ENCODE data around the gene TMEM59L.
"Not testable (repeated sequence)": the region's sequence is repeated elsewhere in the genome, so short reads cannot be mapped to it uniquely, and the experiment has no call there.

TMEM59L gene

DNA sequence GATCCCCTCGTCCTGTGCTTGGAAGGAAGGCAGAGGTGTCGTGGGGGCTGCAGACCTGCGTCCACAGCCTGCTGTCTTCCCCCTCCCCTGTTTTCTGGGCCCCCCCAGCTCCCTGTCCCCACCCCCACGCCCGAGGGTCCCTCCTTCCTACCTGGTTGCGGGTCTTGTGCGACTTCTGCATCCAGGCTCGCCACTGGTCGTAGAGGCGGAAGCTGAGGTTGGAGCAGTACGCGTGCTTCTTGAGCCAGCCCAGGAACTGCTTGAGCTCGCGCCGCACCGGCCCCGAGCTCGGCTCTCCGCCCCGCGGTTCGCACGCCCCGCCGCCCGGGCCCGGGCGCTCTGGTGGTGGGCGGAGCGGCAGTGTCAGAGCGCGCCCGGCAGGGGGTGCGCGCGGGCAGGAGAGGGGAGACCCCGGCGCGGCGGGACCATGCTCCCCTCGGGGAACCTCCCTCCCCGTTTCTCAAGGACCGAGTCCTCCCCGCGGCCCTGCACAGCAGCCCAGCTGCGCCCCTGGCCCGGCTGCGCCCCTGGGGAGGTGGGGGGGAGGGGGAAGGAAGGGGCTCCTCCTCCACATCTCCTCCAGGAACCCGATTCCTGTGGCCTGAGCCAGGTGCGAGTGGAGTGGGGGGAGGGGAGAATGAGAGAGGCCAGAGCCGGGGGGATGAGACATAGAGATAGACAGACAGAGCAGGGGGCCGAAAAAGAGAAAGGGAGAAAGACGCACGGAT, 18.4 kb upstream of the TMEM59L start:
- peak; percentile 84 to 87 for DNase-seq

DNA sequence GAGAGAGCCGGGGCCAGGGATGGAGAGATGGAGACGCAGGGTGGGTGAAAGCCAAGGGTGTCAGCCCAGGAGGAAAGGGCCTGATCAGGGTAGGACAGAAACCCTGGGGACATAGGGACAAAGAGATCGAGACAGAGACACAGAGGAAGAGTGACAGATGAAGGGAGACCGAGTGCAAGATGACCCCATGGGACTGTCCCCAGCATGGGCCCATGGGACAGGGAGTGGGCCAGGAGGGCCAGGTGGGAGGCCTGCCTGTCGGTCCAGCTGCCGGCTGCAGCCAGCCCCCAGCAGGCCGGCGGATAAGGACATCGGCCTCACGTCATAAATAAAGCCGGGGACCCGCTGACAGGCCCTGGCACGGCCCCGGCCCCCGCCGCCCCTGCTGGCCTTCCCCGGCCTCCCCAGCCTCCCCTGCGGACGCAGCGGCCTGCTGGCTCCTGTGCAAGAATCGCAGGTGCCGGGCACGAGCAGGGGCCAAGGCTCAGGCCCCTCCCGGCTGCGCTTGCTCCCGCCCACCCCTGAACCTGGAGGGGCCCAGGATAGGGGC, 17.8 kb upstream of the TMEM59L start:
- DNase-seq = no peak

DNA sequence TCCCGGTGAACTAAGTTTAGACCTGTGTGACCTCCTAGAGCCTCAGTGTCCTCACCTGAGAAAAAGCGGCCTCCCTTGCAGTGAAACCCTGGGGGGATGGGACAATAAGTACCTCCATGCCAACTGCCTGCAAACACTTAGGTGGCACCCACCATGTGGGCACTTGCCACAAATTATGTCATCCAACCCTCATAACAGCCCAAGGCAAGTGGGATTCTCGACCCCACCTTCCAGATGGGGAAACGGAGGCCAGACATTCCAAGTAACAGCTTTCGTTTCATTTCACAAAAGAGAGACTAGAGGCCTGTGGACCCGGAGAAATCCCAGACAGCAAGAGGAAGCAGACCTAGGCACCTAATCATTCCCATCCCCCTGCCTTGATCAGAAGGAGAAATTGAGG, 17.2 kb upstream of the TMEM59L start:
- no peak for DNase-seq

DNA sequence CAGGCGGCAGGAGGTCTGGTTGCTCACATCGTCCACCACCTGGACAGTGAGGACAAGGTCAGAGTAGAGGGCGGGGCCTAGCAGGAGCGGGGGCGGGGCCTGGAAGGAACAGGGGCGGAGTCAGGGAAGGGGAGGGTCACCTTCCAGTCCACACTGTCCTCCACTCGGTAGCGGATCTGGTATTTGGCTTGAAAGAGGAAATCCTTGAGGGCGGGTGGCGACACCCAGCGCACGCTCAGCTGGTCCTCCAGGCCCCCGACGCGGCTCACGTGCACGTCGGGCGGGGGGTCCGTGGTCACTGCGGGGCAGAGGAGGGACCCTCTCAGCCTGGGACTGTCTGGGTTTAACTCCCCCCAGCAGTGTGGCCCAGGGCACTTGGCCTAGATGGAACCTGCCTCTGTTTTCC, 15.9 kb upstream of the TMEM59L start:
- no peak for DNase-seq

DNA sequence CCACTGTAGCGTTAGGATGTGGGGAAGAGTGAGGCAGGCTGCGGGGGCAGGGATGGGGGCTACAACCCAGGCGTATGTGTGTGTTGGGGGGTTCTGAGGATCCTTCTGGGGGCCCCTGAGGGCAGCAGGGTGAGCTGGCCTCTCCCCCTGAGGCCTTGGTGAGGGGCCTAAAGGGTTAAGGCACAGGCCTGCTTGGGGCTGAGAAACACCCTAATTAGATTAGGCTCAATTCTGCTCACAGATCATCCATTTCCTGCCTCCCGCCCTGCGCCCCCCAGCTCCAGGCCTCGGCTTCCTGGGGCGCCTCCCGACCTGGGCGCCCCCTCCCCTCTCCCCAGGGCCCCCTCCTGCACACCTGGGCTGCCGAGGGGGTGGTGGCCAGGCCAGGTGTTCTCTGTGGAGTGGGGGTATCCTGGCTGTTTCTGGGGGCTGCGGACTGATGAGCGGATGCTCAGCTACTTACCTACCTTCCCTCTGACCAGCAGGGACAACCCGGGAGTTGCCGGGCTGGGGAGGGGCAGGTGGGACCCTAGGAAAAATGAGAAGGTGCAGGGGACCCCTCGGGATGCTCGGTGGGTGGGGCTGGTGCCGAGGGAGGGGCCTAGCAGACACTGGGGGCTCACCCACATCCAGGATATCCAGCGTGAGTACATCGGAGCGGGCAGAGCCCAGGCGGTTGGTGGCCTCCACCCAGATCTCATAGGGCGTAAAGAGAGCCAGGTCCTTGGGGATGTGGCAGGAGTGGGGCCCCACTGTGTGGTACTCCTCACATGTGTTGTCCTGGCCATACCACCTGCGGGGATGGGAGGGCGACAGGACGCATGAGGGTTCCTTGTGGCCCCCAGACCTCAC, 14.6 kb upstream of the TMEM59L start:
- no peak for DNase-seq

DNA sequence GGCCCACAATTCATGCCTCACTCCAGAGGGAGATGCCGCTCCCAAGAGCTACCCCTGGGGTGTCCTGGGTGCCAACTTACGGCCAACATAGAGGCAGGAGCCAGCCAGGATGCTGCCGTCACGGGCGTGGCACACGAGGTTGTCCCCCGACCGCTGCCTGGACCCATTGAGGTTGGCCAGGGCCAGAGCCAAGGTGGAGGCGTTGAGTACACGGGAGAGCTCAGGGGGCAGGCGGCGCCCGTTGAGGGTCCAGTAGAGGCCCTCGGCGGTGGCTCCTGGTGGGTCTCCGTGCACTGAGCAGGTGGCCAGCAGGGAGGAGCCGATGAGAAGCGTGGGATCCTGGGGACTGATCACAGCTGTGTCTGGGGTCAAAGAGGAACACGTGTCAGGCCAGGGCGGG, 13.2 kb upstream of the TMEM59L start:
- no peak for DNase-seq

DNA sequence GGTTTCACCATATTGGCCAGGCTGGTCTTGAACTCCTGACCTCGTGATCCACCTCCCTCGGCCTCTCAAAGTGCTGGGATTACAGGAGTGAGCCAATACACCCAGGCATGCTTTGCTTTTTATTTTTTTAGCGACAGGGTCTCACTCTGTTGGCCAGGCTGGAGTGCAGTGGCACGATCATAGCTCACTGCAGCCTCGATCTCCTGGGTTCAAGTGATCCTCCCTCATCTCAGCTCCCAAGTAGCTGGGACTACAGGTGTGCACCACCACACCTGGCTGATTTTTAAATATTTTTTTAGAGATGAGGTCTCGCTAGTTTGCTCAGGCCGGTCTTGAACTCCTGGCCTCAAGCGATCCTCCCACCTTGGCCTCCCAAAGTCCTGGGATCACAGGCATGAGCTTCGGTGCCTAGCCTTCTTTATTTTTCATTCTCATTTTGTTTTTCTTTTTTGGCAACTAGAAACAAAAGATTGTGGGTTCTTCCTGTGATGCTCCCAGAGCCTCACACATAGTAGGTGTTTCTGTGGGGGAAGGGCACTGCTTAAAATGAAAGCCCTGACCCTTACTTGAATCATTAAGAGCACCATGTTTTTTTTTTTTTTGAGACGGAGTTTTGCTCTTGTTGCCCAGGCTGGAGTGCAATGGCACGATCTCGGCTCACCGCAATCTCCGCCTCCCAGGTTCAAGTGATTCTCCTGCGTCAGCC, 11.8 kb upstream of the TMEM59L start:
- not testable (repeated sequence) for DNase-seq

DNA sequence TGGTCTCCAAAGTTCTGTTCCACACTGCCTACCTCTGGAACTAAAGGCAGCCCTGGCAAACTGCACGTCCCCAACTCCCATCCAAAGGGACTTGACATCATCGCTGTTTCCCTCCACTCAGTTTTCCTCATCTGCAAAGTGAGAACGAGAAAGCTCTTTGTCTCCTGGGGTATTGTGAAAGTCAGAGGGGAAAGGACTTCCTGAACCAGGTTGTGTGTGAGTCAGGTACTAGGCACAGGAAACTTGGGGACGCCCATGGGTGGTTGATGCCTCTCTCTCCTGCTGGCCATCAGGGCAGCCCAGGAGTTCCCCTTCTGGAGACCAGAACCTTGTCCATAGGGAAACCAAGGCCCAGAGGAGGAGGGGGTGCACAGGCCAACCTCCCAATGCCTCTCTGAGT, 10.8 kb upstream of the TMEM59L start:
- no peak for DNase-seq

DNA sequence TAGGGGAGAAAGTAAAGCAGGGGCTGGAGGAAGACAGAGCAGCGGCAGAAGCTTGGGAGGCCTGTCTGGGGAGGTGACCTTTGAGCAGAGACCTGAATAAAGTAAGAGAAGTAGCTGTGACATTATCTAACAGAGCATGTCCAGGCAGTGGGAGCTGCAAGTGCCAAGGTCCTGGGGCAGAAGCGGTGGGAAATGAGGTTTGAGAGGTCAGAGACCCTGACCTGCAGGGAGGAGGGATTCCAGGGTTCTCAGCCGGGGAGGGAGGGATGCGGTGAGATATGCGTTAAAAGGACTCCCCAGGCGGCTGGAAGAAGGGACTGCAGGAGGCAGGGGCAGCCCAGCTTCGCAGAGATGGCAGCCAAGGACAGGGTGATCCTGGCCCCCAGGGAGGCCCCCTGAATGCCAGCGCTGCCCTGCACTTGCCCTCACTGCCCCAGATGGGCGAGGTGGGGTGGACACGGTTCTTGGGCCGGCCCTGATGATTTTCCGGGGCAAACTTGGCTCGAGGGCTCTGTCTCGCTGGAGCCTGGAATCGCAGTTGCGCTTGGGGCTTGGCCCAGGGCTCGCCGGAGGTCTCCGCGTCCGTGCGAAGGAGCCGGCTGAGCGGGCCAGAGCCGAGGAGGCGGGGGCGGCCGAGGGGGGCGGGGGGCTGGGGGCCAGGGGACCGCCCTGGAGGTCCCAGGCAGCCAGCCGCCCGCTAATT, 9.3 kb upstream of the TMEM59L start:
- no peak for DNase-seq

DNA sequence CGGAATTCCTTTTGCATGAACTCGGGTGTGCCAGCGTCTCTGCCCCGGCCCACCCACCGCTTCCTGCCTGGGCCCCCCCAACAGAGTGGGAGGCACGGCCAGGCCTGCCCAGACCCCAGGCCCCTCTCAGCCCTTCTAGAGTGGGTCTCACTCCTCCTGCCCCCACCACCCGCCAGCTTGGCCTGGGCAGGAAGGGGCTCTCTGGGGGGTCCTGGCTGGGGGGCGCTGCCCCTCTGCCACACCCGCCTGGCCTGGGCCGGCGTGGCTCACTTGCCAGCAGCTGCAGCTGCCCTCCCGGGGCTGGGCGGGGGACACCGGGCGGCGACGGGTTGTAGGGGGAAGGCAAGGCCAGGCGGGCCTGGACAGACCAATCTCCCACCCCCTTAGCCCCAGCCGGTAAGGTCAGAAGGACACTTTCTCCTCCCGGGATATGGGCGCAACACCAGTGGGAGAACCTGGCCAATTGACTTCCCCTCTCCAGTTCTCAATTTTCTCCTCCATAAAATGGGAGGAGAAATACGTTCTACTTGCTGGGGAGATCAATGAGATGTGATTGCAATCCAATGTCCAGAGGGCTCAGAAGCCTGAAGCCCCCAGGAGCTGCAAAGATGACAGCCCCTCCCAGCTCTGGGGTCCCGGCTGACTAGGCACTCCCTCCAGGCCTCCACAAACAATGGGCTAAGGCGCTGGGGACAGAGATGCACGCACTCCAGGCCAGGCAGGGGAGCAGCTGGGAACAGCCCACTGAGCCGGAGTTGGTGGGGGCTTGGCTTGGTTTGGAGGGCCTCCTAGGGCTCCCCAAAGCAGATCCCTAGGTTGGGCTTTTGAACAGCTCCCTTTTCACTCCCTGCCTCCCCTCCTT, 8.5 kb upstream of the TMEM59L start:
- no peak for DNase-seq

DNA sequence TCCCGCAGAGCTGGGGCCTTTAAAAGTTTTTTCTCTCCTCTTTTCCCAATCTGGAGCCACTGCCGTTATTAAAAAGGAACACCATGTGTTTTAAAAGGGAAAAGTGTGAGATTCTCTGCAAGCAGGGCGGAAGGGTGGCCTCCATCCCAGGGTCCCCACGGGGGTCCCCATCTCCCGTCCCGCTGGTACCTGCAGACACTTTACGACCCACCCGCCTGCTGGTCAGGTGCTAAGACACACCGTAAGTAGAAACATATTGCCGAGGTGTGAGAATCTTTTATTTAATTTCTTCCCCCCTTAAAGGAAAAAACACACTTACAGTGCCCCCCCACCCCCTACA, 7.9 kb upstream of the TMEM59L start:
- DNase-seq = no peak

DNA sequence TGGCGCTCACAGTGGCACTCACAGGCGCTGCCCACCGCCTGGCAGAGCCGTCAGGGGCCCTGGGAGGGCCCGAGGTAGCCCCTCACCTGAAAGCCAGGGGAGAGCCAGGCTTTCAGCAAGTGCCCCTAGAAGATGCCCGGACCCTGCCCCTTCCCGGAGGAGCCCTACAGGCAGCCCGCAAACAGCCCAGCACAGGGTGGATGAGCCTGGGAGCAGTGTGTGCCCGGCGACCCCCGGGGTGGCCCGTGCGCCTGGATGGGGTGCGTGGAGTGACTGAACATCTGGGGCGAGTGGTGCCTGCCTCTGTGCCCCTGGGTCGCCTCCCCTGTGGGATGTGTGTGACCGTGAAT, 7.5 kb upstream of the TMEM59L start:
- no peak for DNase-seq

DNA sequence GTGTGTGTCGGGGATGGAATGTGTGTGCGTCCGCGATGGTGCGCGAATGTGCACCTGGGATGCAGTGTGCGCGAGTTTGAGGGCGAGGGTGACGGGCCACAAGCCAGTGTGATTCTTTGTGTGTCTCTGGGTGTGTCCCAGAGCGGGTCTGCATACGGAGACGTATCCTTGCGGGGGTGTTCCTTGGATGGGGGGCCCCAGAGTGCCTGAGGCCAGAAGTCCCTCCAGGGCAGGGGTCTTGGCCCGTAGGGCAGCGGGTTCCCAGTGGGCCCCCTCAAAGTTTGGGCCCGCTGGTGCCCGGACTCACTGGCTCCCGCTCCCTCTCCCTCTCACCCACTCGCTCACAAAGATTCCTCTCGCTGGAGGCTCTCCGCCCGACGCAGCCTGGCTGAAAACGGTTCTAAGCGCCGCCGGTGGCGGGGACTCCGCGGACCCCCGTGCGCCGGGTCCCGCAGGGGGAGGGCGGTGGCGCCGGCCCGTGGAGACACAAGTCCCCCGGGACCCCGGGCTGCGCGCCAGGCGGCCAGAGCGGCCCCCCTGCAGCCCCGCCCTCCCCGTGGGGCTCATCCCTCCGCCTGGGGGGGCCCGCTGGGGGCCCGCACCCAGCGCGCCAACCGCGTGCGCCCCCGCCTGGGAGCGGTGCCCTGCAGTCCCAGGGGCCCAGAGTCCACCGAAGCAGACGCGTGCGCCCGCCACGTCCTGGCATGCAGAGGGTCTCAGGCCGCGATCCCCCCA, 7.0 kb upstream of the TMEM59L start:
- DNase-seq = no peak

DNA sequence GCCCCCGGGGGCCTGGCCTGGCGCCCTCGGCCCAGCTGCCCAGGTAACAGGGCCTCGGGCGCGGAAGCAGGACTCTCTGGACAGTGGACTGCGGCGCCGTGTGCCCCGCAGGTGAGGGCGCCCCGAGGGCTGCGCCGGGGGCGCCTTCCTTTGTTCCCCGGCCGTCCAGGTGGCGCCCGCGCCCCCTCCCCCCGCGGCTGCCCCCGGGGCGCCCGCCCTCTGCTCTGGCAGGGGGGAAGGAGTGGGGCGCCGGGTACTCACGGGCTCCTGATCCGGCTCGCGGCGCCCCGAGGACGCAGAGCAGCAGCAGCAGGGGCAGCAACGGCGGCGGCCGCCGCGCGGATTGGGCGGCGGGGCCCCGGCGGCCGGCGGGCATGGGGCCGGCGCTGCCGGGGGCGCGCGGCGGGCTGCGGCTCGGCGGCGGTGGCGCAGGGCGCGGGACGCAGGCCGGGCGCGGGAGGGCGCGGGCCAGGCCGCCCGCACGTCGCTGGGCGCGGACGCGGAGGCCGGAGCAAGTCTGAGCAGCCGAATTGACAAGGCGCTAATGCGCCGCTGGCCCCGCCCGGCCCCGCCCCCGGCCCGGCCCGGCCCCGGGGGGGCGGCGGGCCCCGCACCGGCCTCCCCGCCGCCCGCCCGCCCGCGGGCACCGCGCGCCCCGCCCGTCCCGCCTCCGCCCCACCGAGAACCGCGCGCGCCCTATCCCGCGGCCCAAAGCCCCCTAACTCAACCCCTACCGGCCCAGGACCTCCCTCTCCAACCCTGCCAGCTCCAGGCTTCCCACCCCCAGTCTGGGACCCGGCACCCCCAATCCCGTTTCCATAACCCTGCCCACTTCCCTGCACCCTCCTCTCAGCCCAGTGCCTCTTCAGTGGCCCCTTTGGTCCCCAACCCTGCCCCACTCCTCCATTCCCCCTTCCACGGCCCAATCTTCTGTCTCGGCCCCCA, 6.1 kb upstream of the TMEM59L start, which contains the start of gene CRLF1:
CRLF1 (minus strand) TSS at position 519 of the 945 bp plus-strand sequence; CDS start at position 376, 143 bp downstream.
- no peak for DNase-seq

DNA sequence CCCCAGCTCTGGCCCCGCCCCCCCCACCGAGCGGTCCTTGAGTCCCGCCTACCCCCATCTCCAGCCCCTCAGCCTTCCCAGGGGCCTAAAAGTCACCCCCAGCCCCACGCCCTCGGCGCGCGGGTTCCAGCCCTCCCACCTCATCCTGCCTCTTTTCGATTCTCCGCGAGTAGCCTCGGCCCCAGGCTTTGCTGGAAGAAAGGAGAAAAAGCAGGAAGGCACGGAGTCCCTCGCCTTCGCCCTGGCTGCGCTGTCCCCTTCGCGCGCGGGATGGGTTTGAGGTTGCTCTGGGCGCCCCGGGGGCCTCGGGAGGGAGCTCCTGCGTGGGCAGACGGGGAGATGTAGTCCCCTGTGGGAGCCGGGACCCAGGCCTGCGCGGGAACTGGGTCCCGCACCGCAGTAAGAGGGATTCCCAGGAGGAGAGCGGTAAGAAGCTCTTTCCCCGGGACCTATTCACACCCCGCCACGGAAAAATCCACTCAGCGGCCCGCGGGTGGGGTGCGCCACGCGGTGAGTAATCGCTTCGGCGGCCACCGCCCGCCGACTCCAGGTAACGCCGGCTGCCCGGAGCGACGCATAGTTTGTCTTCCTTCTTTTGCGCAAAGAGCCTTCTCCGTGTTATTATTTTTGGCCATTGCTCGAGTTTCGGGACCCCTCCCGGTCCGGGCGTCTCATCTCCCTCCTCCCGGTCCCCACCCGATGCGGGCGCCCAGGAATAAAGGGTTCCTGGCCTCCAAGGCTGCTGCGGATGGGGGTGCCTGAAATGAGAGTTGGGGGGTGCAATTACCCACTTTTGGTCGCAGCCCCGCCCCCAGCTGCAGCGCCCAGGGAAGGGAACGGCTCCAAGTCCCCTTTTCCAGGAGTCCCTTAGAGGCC, 5.2 kb upstream of the TMEM59L start:
- no peak for DNase-seq

DNA sequence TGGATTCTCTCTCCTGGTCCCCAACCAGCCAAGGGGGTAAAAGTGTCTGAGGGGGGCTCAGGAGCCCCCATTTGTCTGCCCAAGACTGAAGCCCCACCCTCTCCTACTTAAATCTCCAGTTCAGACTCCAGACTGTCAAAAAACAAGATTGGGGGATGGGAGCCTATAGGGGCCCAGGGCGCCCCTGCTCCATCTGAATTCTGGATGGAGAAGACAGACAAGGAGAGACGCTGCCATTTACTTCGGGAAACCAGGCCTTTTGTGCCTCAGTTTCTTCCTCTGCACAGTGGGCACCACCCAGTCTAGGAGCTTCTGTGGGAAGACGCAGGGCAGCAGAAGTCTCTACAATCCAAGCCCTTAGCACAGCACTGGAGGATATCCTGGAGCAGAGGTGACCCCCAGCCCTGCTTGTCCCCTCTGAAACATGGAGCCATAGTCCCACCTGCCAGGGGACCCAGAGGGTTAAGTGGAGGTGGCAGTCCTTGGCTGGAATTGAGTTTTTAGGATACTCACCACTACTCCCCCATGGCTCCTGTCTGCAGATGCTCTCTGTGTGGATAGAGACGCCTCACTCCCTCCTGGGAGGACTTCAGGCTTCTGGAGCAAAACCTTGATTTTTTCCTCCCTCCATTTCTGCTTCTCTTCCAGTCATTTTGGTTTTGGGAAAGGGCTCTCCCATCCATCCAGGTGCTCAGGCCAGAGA, 4.4 kb upstream of the TMEM59L start:
- DNase-seq = no peak

DNA sequence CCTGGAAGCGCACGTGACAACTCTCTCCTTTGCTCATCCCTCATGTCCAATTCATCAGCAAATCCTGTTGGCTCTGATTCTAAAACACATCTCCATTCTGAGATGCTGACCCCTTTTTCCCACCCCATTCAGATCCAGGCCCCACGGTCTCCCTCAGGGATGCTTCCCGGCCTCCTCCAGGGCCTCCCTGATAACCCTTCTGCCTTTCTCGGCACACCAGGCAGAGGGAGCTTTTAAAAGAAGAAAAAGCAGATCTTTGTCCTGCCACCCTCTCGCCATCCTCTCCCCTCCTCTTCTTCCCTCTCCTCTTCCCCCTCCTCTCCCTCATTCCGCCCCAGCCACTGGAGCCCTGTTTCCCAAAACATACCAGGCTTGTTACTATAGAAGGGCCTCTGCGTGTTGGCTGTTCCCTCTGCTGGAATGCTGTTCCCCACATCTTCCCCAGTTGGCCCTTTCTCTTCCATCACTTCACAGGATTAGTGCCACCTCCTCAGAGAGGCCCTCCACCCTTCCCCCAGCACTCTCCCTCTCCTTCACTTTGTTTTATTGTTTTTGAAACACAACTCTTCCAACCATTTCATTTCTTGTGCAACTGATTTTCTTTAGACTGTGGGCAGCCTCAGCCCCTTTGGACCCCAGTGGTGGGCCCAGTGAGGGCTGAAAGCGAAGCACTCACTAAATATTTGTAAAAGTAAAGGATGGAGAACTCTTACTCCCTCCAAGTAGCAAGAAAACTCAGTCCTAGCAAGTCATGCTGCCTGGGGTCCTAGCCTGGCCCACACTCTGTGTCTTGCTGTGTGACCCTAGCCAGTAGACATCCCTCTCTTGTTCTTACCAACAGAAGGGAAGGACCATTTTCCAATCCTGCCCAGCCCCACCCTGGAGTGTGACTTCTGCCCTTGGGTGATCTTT, 3.6 kb upstream of the TMEM59L start:
- no peak for DNase-seq
